NCI-H345 (cell line): ENCODE data around the gene UBE3C.
"Not testable (repeated sequence)": the region's sequence is repeated elsewhere in the genome, so short reads cannot be mapped to it uniquely, and the experiment has no call there.

Source experiments
- DNase-seq: peaks from one replicate; lab custom pipeline; 2025; lab: John Stamatoyannopoulos, UW

UBE3C gene

DNA sequence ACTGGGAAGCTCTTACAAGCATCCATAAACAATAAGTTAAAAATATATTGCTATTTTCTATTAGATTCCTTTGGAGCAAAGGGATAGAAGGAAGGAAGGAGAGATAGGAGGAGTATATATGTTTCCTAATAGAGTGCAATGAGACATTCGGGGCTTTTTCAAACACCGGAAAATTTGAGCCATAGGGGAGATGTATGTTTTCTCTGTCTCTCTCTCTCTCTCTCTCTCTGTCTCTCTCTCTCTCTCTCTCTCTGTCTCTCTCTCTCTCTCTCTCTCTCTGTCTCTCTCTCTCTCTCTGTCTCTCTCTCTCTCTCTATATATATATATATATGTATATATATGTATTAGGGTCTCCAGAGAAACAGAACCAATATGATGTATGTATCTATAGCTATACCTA is 7.9 kb upstream of the UBE3C start:
- DNase-seq, result not testable (repeated sequence)

DNA sequence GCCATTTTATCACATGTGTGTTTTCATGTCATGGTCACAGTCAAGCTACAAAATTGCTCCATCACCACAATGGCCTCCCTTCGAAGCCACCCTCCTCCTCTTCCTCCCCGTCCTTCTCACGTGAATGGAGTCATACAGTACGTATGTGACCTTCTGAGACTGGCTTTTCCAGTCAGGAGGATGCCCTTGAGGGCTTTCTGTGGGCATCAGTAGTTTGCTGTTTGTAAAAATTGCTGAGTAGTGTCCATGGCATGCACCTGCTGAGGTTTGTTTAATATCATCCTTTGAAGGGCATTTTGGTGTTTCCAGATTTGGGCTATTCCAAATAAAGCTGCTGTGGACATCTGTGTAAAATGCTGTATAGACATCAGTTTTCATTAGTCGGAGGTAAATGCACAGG is 5.9 kb upstream of the UBE3C start:
- no peak for DNase-seq

DNA sequence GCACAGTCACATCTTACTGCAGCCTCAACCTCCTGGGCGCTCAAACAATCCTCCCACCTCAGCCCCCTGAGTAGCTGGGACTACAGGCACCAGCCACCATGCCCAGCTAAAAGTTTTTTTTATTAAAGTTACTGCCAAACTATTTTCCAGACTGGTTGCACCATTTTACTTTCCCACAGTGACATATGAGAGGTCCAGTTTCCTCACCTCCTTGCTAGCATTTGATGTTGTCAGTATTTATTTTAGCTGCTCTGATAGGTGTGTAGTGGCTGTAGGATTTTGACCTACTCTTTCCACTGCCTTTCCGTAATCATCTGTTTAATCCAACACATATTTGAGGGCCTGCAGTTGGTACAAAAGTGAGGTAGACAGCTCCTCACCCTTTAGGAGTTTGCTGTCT is 5.4 kb upstream of the UBE3C start:
- no peak for DNase-seq

DNA sequence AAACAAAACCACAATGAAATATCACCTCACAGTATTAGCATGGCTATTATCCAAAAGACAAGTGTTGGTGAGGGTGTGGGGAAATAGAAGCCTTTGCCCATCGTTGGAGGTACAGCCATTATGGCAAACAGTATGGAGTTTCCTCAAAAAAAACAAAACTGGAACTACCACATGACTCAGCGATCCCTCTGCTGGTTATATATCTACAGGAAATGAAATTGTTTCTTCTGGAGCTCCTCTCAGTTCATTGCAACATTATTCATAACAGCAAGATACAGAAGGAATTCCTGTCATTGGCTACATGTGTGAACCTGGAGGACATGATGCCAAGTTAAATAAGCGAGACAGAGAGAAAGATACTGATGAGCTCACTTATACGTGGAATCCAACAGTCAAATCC is 2.4 kb upstream of the UBE3C start:
- DNase-seq, result peak; percentile 4

DNA sequence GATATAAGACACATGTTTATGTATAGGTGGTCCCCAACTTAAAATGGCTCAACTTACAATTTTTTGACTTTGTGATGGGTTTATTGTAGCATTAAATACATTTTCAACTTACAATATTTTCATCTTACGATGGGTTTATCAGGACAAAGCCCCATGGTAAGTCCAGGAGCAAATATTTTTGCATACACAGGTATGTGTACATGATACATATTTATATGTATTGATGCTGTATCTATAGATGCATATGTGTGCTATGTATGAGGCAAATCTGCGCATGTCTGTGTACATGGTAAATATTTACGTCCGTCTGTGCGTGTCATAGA is 664 bp upstream of the UBE3C start:
- DNase-seq, result no peak

DNA sequence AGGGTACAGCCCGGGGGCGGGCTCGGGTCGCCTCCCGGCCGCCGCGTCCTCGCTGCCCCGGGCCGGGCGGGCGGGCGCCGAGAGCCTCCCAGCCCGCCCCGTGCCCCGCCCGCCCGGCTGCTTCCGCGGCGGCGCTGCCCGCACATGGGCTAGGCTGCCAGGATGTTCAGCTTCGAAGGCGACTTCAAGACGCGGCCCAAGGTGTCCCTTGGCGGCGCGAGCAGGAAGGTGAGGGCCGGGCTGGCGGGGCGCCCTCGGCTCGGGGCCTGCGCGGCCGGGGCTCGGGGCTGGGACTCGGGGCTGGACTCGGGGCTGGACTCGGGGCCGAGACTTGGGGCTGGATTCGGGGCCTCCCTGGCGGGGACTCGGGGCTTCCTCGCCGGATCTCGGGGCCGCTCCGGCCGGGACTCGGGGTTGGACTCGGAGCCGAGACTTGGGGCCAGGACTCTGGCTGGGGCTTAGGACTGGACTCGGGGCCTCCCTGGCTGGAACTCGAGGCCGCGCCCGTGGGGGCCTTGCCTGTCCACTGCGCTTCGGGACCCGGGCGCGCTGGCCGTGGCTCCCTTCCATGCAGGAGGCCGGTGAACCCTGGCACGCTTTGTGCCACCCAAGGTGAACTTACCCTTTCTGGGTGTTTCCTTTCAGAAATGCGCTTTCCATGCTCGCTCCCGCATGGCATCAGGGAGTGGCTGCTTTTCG is 534 bp downstream of the UBE3C start:
- DNase-seq, result peak; percentile 4

DNA sequence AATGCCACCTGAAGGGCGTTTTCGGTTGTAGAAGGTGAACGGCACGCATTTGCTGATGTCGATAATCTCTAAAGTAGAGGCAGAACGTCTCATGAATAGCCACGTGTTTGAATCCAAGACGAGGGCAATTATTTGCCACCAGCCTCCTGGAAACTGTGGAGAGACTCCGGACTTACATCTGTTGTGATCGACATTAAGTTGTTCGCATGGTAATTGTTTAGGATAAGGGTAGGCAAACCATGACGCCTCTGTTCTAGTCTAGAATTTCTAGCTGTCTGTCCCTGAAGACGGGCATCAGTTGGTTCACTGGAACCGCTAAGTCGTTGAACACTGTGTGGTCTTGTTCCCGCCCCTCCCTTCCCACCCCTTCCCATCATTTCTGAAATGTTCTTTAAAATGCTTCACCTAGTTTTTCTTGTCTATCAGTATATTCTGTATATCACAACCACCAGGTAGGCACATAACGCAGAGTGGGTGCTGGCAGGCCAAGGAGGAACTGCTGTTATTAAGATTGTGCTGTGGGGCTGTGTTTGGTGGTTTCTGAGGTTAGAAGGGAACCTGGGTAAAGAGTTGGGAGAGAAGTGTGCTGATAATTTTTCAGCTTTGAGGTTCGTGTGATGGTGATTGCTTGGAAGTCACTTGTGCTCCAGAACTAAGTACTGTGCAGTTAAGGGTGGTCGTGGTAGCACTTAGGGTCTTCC is 1.2 kb downstream of the UBE3C start:
- no peak for DNase-seq

DNA sequence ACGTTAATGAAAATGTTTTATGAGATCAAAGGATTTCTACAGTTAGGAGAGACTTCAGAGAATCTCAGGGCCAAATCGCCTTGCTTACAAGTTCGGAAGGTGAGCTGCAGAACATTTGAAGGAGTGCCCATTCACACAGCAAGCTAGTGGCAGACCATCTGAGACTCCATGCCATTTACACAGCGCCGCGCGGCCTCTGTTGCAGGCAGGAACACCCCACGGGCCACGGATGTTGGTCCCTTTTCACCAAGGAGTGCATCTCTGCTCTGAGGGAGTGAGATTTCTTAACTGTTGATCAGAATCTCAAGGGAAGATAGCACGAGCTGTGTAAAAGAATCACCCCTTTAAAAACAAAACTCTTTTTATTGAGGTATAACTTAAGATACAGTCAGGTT is 1.8 kb downstream of the UBE3C start:
- DNase-seq, result no peak

DNA sequence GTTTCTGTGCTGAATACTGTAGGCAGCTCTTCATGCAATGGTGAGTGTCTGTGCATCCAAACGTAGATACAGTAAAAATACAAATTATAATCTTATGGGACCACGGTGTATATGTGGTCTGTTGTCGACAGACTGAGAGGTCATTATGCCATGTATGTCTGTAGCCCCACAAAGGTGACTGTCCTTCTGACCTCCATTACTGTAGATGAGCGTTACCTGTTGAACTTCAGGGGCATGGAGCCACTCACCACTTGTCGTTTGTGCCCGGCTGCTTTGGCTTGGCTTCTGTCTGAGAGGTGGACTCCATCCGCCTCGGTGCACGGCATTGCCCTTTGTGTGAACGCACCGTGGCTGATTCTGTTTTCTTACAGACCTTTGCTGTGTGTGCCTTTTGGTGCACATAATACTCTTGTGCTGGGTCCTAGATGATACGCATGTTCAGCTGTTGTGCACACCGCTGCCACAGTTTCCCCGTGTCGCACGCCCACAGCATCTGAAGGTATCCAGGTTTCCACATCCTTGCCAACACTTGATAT is 2.9 kb downstream of the UBE3C start:
- DNase-seq, result no peak

DNA sequence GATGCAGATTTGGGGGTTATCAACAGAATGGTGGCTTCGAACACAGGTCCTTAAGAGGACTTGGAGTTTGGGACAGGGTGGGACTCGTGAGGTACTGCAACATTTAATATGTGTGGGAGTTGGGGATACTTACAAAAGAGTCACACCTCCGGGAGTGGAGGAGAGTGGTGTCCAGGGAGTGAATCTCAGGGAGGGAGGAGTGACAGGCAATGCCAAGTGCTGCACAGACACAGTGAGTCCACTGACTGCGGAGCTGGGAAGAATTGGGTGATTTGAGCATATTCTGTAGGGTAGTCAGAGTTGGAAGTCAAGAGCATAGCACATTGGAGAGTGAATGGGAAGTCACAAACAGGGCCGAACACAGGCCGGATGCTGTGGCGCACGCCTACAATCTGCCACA is 5.1 kb downstream of the UBE3C start:
- no peak for DNase-seq

DNA sequence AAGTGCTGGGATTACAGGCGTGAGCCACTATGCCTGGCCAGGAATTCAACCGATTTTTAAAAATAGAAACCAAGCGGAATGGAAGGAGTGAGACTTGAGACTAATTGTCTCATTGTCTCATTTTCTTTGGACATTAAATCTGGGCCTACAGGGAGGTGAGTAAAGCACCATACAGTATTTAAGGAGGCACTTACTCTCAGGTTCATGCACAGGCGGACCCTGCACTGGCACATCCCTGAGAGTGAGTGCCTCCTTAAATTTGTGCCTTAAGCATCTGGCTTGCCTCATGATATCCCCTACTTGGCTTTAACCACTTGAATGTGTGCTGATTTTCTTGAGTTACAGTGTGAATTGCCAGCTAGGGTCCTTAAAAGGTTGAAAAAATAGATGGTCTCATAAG is 10.6 kb downstream of the UBE3C start:
- no peak for DNase-seq

DNA sequence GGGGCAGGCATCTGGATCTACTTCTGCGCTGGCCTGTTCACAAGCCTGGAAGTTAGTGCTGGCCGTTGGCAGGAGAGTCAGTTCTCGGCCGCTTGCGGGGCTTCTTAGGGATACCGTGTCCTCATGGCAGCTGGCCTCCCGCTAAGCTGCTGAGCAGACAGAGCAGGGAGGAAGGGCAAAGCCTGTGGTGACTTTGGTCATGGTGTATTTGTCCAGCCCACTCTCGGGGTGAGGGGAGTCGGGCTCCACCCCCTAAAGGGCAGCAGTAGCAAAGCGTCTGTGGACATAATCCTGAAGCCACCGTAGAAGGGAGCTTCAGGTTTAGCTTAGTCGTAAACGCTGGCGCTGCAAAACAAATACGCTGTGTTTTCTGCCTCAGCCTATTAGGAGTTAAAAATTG is 12.2 kb downstream of the UBE3C start:
- DNase-seq, result no peak

DNA sequence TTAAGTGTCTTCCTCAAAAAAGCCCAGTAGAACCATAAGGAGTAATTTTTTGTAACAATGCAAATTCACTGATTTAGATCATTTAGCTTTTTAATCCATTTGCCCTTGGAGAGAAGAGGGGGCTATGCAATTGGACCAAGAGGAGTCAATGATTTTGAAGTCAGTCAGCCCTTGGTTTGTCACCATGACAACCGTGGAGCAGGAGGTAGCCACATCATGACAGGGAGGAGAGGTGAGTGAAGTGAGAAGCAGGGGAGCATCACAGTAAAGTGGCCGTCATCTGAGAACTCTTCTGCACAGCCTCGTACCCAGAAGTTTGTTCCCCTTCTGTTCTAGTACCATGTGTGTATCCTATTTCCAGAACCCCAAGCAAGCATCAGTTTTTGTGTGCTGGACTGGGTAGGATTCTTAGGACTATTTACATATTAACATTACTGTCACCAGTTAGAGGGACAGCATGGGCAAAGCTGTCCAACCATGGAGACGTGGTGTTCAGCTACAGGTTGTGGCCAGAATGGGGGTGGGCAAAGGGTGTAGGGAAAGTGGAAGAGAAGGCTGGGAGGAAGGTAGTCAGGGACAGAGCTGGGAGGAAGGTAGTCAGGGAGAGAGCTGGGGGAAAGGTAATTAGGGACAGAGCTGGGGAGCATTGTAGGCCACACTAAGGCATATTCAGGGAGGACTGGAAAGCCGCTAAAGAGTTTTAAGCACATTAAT is 13.1 kb downstream of the UBE3C start:
- DNase-seq, result no peak

DNA sequence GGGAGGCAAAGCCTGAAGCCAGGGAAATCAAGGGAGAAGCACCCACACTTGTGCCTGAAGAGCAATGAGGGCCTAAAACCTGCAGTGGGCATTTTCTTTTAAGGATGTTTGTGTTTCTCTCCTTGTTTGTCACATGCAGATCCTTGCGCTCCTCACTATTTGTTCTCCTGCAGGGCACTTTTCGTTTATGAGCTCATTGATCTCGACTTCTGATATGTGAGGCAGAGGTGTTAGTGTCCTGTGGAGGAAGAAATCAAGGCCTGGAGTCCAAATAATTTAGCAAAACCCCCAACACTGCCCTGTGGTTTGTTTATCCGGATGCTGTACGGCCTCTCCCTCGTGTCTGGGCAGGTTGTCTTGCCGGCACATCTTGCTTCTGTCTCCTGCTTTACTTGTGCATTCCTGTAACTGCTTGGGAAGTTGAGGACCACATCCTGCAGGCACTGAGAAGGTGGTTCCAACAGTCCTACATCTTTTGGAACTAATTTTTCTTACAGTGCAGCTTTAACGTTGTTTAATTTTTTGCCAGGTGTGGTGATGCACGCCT is 13.7 kb downstream of the UBE3C start:
- no peak for DNase-seq

DNA sequence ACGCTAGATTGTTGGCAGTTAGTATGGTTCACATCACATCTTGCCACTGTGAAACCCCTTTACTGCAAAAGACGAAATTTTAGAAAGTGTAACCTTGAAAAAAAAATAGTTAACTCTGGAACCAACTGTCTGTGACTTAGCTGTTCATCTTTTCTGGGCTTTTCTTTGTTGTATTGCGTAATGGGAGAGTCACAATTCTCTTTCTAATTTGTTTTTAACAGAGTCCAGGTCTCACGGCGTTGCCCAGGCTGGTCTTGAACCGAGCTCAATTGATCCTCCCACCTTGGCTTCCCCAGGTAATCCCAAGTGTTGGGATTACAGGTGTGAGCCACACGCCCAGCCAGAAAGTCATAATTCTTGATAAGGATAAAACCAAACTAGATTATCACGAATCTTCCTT is 14.5 kb downstream of the UBE3C start:
- no peak for DNase-seq

DNA sequence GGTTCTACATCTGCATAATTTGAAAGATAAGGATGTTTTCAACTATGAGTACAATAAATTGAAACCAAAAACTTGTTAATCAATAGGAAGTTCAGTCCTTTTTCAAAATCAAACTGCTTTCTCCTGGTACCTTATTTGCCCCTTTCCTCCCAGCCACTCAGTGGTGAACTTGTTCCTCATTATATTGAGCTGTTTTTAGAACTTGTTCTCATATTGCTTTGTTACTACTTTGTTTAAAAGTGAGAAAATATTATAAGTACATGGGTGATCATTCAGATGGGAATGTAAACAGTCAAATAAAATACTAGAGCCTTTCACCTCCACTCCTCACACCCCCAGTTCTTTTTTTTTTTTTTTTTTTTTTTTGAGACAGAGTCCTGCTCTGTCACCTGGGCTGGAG is 17.2 kb downstream of the UBE3C start:
- DNase-seq, result no peak

DNA sequence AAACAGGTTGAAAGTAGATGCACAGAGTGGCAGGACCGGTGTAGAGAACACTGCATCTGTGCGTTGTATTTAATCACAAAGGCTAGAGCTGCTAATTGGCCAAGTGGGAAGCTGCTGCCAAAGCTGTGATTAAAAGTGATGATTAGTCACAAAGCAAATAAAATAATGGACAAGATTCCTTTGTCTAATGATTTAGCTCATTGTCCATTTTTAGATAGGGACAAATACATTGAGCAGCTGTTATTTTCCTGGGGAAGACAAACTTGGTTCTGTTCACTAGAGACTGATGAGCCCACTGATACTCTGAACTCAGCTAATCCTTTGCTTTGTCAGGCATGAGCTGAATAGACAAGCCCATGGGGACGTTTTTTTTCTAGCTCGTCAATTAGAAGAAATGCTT is 19.7 kb downstream of the UBE3C start:
- no peak for DNase-seq

DNA sequence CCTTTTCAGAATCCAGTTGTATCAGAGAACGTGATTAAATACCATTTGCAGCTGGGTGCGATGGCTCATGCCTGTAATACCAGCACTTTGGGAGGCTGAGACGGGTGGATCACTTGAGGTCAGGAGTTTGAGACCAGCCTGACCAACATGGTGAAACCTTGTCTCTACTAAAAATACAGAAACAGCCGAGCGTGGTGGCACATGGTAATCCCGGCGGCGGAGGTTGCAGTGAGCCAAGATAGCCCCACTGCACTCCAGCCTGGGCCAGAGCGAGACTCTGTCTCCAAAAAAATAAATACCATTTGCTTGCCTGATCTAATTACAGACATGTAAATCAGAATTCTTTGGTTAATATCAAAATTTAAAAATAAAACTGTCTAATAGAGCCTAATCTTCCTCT is 20.8 kb downstream of the UBE3C start:
- not testable (repeated sequence) for DNase-seq

DNA sequence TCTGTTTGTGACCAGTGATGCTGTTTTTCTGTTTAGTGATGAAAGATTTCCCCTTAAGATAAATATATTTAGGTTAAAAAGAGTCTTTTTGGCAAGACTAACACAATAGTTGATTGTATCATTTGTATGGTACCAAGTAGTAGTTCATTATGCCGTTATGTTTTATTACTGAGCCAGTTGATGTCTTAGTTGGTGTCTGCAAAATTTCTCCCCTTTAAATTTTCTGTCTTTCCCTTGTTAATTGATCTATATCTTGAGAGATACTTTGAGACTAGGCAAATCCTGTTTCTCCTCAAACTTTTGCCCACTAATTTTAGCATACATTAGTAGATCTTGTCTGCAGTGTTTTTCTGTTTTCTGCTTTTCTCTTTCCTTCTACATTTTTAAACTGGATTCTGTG is 21.7 kb downstream of the UBE3C start:
- DNase-seq, result no peak

DNA sequence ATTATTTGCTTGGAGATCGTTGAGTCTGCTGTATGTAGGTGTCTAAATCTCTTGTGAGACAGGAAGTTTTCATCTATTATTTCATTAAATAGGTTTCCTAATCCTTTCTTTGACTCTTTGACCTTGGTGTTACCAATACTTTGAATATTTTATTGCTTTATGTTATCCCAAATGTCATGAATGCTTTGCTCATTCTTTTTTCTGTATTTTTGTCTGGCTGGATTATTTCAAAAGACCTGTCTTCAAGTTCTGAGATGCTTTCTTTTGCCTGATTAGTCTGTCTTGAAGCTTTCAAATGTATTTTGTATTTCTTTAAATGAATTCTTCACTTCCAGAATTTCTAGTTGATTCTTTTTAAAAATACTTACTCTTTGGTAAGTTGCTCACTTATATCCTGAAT is 27.3 kb downstream of the UBE3C start:
- no peak for DNase-seq

DNA sequence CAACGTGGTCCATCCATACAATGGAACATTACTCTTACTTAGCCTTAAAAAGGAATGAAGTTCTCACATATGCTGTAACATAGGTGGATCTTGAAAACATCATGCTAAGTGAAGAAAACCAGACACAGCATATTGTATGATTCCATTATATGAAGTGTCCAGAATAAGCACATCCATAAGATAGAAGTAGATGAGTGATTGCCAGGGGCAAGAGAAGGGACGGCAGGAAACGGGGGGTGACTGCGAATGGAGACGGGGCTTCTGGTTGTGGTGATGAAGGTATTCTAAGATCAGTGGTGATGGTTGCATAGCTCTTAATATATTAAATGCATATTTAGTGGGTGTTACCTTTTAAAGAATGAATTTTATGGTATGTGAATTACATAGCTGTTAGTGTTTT is 29.8 kb downstream of the UBE3C start:
- DNase-seq, result no peak

DNA sequence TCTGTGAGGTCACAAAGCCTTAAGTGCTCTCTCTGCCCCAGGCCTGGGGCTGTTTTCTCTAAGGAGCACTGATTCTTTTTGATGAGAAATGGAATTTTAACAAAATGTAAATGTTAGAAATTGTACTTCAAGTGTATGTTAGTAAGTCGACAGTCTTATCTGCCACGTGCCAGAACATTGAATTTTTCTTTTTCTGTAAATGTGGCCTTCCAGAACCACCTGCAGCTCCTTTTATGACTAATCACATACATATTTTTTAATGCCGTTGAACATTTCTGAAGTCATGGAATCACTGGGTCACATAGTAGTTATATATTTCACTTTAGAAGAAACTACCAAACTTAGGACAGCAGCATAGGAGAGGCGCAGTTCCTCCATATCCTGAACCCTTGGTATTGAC is 38.0 kb downstream of the UBE3C start:
- no peak for DNase-seq
